Choroid plexus epithelial cell (primary cell): ENCODE measurements around the gene LMBRD2.
A peak's percentile ranks its signal among the peaks of the same experiment; 100 is the strongest.

Experiments
- DNase-seq: peaks from one replicate; pipeline ENCODE4 v3.0.0-alpha.2; 2010; ENCODE audit warnings: low read depth
- H3K4me3 ChIP-seq: 2 replicates; pipeline ENCODE4 v1.5.1; 2011; ENCODE audit warnings: low read depth, mild to moderate bottlenecking, control low read depth, low read length, moderate library complexity
- CTCF ChIP-seq: conservative IDR thresholded peaks from 2 replicates; pipeline ENCODE4 v1.5.1; 2011; ENCODE audit warnings: low read depth, mild to moderate bottlenecking, control low read depth, inconsistent platforms, low read length, moderate library complexity

The LMBRD2 gene

DNA sequence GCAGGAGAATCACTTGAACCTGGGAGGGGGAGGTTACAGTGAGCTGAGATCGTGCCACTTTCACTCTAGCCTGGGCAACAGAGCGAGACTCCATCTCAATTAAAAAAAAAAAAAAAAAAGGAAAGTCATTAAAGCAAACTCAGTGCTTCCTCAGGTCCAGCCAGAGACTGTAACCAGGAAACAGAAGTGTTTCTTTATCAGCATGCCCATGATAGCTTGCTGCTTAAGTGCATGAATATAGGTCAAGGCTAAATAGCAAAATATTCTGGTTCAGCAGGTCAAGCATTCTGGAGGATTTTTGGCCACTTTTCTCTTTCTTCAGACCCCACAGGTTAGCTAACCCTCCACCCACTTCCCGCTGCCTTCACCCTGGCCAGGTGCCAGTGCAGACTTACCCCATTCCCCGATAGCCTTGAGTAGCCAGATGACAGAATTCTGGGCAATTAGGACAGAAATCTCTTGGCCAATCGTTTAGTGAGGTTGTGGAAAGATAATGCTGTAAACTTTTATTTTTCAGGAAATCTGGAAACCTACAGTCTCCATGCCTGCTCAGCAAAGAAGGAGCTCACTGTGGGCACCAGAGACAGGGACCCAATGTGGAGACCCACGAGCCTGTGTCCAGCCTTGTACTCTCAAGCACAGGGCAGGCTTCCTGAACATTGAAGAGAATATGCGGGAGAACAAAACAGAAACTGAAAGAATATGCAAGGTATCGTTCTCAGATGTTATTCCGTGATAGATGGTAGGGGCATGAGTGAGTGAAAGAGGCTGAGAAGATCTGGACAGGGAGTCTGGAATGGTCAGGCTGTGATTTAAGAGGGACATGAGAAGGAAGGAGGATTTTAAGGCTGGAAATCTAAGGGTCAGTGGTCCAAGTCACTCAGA, 80.8 kb downstream of the LMBRD2 start:
- DNase-seq = peak; percentile 24
- peak overlapping the region; percentile 42 for H3K4me3 ChIP-seq
- TF ChIP-seq CTCF = no peak

- TF ChIP-seq CTCF = no peak
- no peak overlapping the region for H3K4me3 ChIP-seq
- no peak for DNase-seq
Measured at GRCh38 chr5:36068751-36069281, 82.9 kb downstream of the LMBRD2 start.

DNA sequence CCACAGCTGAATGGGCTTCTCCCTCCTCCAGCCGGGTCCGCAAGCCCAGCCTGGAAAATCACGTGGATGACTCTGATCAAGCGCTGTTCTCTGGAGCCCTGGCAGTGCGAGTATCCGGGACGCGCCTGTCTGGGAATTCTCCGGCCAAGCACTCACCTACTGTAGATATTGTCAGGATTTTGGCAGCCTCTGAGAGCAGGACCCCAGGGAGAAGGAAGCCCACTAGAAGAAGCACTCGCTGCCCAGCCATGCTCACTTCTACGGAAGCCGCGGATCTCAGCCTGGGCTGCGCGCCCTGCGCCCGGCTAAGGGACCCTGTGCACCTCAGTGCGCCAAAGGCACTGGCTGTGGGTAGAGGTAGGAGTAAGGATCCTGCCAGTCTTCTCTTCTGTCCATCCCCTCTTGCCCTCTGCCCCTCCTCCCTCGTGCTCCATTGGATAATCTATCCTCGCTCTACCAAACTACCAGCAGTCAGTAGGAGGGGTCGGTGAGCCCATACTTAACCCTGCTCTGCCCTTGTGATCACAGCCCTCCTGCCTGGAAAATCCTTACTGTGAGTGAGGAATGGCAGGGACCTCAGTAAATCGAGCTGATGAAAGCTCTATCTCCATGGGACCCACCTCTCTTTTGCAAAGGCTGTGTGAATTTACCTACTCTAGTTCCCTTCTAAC, 85.0 kb downstream of the LMBRD2 start, which contains the start of gene UGT3A2:
UGT3A2 (minus strand) TSS at position 343 of the 671 bp plus-strand sequence; CDS start at position 250, 93 bp downstream.
- no peak for DNase-seq
- no peak within 1 kb of the TSS for H3K4me3 ChIP-seq
- no peak for TF ChIP-seq CTCF

DNA sequence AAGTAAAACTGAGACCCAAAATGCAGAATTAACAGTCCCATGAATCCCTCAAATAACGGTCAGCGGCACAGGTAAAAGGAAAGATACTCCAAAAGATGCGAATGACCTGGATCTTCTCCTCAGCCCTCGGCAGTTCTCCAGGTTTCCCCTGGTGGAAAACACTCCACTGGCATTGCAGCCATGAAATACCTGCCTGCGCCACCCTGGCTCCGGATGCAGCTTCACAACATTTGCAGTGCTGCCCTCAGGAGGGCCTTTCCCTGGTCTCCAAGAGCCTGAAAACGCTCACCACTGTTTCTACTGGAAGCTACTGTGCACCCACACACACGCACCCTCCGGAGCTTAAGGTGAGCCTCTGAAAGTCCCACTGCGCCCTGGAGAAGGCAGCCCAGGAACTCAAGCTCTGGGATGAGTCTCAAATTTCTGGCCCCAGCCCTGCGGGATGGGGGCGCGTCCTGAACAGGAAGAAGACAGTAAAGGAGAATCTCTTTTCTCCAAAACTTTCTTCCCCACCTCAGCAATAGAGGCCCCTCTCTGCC, 85.6 kb downstream of the LMBRD2 start:
- TF ChIP-seq CTCF = no peak
- no peak for DNase-seq
- no peak overlapping the region for H3K4me3 ChIP-seq

DNA sequence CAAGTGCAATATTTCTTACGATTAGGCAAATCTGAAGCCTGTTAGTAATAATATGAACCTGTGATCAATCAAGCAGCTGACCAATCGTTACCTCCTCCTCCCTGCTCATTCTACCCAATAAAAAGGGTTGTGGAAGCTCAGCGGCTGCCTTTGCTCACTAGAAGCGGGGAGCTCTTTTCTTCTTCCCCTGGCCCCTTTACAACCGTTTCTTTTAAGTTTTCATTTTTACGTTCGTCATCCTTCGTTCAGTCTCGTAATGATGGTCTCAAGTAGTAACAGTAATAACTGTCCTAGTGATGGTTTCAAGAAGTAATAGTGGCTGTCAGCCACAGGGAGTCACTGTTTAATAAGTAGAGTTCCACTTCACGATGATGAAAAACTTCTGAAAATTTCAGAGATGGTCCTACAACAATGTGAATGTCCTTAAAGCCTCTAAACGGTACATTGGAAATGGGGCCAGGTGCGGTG, 91.2 kb downstream of the LMBRD2 start:
- peak; percentile 35 for TF ChIP-seq CTCF
- peak; percentile 27 for DNase-seq
- H3K4me3 ChIP-seq = no peak overlapping the region

DNA sequence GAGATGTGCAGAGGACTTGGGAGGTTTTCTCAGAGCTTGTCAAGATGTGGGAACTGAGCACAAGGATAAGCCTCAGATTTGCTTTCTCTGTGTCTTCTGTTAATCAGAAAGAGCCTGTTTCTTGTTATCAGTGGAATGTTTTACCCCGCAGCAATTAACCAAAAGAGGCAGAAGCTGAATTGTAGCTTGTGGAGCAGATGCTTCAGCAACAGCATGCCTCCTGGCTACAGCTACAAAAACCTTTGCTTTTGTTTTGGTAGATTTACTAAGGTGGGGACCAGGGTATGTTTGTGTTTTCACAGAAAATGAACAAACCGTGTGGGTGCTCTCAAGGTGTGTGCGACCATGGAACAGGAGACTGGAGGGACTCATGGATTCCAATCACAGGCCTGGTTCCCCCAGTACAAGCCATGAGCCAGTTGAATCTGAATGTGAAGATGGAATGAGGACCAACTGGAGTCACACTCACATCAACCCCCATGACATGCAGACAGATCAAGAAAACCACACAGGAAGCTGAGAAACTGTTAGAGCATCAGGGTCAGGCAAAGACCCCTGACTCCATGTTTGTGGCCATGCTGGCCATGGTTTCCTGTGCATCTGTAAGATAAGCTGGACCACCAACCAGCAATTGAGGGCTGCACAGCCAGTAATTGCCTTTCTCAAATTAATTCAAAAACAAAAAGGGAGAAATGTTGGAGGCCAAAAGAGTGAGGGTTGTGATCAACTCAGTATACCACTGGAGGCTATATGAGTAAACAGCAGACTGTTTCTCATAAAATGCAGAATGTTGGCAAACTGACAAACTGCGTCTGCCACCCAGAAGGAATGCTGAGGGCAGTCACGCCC, 91.9 kb downstream of the LMBRD2 start:
- H3K4me3 ChIP-seq = no peak overlapping the region
- TF ChIP-seq CTCF = no peak
- no peak for DNase-seq
